Upper lobe of left lung (tissue), 4 donors: ENCODE data around the gene MTG2.

Source experiments
- POLR2A ChIP-seq, 4 donors: fragments of 450-650 bp; IDR thresholded peaks; one replicate each; pipeline ENCODE4 v1.5.1; 2016 to 2017; ENCODE audit warnings: antibody characterized with exemption in 4 of 4, mild to moderate bottlenecking in 2 of 4
- POLR2AphosphoS5 ChIP-seq, 2 donors: sonication (generic); formaldehyde crosslinking; IDR thresholded peaks; one replicate each; pipeline ENCODE4 v1.5.1; 2017; ENCODE audit warnings: antibody characterized with exemption in 2 of 2
- TF ChIP-seq, protein P1 (sequence below), 6 experiments: fragments of 450-650 bp in 4 of 6; fragments of 200-600 bp in 2 of 6; sonication (generic) in 2 of 6; IDR thresholded peaks; one replicate each; pipeline ENCODE4 v1.5.1; 2016 to 2019; ENCODE audit warnings: antibody characterized with exemption in 6 of 6

DNA sequence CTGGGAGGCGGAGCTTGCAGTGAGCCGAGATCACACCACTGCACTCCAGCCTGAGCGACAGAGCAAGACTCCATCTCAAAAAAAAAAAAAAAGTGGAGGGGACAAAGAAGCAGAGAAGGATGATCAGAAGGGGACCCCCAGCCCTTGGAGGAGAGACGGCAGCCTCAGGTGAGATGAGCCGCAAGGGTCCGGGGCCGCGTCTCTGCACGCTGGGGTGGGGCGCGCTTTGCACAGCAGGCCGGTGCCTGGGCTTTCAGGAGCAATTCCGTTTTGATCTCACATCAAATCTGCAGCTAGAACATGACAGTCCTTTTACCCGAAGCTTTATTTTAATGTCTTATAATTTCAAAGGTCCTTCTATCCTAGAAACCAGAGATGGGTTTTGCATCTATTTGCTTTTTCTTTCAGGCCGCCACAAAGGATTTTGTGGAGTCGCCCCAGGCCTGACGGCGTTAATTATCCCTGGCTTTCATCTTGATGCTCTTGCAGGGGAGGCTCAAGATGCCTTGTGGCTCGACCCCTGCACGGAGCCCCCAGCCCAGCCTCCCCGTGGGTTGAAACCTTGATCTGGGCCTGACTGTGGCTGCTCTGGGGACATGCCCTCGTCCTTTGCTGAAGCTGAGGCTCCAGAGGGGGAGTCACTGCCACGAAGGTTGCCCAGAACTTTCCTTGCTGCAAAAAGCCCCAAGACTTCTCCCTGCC lies 20.0 kb downstream of the MTG2 start:
- TF ChIP-seq, protein P1, sequence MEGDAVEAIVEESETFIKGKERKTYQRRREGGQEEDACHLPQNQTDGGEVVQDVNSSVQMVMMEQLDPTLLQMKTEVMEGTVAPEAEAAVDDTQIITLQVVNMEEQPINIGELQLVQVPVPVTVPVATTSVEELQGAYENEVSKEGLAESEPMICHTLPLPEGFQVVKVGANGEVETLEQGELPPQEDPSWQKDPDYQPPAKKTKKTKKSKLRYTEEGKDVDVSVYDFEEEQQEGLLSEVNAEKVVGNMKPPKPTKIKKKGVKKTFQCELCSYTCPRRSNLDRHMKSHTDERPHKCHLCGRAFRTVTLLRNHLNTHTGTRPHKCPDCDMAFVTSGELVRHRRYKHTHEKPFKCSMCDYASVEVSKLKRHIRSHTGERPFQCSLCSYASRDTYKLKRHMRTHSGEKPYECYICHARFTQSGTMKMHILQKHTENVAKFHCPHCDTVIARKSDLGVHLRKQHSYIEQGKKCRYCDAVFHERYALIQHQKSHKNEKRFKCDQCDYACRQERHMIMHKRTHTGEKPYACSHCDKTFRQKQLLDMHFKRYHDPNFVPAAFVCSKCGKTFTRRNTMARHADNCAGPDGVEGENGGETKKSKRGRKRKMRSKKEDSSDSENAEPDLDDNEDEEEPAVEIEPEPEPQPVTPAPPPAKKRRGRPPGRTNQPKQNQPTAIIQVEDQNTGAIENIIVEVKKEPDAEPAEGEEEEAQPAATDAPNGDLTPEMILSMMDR (IDR thresholded peaks at IDR 0.05): no peak
- TF ChIP-seq POLR2AphosphoS5 (IDR thresholded peaks at IDR 0.05) (no peak), POLR2A (IDR thresholded peaks at IDR 0.05) (no peak)
